HG02759 (cell line): ENCODE measurements around the gene CHTOP.

Experiments
- ATAC-seq: cut with Tn5 transposase; IDR thresholded peaks from one replicate; pipeline ENCODE4 v1.9.1; 2021; ENCODE audit warnings: mild to moderate bottlenecking, moderate library complexity; ENCODE audit not compliant: unreplicated experiment

Gene CHTOP

GRCh38 chr1:153612755-153613331, 21.0 kb upstream of the CHTOP start, which contains the start of gene S100A16:
TSS of gene S100A16 (minus strand) at chr1:153613137. CDS start at chr1:153608151, 4,986 bp downstream.
- ATAC-seq: no peak

- ATAC-seq: no peak
These were observed 20.5 kb upstream of the CHTOP start for GRCh38 chr1:153613406-153613805.

DNA sequence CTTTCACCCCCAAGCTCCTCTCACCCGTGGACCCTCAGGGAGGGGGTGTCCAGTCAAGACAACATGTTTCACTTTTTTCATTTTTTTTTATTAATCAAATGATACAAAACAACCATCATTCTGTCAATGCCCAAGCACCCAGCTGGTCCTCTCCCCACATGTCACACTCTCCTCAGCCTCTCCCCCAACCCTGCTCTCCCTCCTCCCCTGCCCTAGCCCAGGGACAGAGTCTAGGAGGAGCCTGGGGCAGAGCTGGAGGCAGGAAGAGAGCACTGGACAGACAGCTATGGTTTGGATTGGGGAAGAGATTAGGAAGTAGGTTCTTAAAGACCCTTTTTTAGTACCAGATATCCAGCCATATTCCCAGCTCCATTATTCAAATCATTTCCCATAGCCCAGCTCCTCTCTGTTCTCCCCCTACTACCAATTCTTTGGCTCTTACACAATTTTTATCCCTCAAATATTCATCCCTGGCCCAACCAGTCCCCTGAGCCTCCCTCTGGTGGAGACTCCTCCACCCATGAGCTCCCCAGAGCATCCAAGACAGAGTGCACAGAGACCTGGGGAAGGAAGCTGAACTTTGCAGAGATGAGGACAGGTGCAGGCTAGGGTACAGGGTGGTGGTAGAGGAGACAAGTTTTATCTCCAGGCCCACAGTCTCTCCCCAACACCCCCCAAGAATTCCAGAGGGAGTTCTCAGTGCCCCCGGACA, 19.5 kb upstream of the CHTOP start:
- no peak for ATAC-seq

GRCh38 chr1:153614906-153615305, 19.0 kb upstream of the CHTOP start:
- no peak for ATAC-seq

GRCh38 chr1:153615406-153615805, 18.5 kb upstream of the CHTOP start:
- ATAC-seq: no peak

- ATAC-seq: no peak
These were observed 17.5 kb upstream of the CHTOP start, which contains the start of gene S100A14 for GRCh38 chr1:153616144-153616916. TSS of gene S100A14 (minus strand) at chr1:153616325. CDS start at chr1:153615858, 467 bp downstream.

GRCh38 chr1:153616917-153617311, 17.0 kb upstream of the CHTOP start:
- no peak for ATAC-seq

- peak; percentile 67 for ATAC-seq
These were observed 16.2 kb upstream of the CHTOP start for GRCh38 chr1:153617663-153618062.

DNA sequence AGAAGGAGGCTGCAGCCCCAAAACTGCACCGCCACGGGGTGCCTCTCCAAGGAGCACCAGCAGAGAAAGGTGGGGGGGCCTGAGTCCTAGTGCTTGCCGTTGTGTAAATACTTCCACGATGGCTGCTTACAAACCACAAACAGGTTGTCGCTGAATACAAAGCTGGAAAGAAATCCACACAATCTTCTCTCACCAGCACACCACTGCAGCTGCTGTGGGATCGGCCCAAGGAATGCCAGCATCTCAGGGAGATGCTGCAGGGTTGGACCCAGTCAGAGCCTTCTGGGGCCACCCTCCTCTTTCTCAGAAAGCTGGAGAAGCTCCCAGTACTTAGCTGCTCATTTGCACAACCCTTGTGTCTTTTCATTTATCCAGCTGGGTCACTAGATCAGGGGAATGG, 14.7 kb upstream of the CHTOP start:
- ATAC-seq: no peak

GRCh38 chr1:153623101-153623500, 10.8 kb upstream of the CHTOP start:
- no peak for ATAC-seq

- ATAC-seq: no peak
These were observed 8.8 kb upstream of the CHTOP start for GRCh38 chr1:153624965-153625611.

DNA sequence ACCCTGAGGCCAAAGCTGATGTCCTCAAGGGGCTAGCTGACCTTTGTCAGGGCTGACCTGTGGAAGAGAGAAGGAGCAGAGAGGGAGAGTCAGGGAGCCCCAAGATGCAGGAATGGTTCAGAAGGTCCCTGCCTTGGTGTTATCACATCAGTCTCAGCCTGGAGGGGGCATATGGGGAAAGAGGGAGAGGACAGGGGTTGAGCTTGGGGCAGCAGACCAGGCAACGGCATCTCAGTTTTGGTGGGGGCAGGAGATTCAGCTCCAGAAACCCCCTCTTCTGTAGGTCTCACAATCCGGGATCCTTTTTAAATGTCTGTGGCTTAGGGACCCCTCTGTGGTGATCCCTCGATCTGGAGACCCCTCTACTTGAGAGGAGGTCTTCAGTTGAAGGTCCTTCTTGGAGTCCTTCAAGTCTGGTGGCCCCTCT, 7.4 kb upstream of the CHTOP start:
- no peak for ATAC-seq

GRCh38 chr1:153626904-153627714, 6.8 kb upstream of the CHTOP start, which contains the start of gene S100A13:
TSS of gene S100A13 (minus strand) at chr1:153627505. CDS start at chr1:153626472, 1,033 bp downstream.
- no peak for ATAC-seq

DNA sequence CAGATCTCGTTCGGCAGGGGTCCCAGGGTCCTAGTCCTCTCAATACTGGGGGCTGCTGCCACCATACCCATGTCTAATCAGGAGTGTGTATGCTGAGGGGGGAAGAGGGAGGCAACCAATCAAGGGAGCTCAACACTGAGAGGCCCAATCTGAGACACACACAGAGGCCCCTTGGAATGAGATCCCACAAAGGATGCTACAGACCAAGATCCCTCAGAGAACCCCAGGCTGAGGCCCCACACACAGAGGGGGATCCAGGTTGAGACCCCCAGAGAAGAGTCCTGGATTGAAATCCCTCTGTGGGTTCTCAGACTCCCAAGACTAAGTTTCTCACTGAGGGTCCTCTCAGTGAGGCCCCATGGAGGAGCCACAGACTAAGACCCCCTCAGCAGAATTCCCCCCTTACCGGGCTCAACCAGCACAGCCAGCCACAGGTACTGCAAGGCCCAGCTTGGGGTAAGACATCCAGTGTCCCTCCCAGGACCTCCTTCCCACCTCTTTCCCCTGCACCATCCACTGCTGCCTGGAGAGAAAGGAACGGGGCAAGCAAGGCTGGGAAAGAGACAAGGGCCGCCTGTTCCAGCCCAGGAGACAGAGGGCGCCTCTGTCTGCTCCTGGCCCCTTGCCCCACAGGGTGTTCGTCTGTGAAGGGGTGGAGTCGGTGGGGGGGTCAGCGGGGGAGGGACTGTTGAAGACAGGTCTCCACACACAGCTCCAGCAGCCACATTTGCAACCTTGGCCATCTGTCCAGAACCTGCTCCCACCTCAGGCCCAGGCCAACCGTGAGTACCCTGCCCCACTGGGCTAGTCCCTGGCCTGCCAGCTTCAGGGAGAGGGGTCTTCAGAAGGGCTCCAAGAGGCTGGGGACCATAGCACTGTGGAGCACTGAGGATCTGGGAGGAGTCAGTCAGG, 5.9 kb upstream of the CHTOP start, which contains the start of gene S100A1:
S100A1 (plus strand) TSS at position 720 of the 912 bp plus-strand sequence. CDS start 2,088 bp downstream, outside the sequence.
- ATAC-seq: no peak

- no peak for ATAC-seq
These were observed 5.1 kb upstream of the CHTOP start for GRCh38 chr1:153628638-153629342.

DNA sequence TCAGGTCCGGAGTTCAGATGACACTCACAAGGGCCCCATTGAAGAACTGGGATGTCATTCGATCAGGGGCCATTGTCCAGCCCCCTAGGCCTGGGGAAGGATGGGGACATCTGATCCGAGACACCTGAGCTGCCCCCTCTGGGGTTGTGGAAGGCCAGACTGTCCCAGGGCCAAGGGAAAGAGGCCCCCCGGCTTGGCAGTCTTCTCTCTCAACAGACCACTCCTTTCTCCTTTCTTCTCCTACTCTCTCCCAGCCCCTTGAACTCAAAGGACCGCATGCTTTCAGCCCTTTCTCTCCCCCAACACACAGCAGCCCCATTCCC, 4.6 kb upstream of the CHTOP start:
- ATAC-seq: no peak

DNA sequence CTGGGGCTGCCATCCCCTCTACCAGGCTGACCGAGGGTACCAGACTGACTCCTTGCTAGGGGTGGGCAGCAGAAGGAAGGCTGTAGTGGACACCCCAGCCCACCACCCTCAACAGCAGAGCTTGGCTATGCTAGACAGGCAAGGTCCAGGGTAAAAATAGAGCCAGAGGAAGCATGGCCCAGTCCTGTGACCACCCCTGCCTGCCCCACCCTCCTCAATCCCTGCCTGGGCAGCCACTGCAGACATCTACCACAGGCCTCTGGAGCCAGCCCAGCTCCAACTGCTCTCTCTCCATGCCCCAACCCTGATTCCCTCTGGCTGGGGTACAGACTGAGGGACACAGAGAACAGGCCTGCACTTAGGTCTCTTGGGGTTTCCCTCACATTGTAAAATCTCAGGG, 3.9 kb upstream of the CHTOP start:
- no peak for ATAC-seq

DNA sequence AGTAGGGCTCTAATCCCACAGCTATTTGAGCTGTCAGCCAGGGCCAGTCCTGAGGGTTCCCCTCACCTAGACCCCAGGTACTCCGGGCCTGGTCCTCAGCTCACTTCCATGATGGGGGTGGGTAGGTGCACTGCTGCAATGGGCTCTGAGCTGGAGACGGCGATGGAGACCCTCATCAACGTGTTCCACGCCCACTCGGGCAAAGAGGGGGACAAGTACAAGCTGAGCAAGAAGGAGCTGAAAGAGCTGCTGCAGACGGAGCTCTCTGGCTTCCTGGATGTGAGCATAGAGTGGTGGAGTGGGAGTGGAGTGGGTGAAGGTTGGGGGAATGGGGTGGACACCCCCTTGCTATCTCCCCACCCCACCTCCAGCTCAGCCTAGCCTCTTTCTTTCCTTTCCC, 3.5 kb upstream of the CHTOP start:
- no peak for ATAC-seq
